Esophagus (tissue), 2 donors: Measurements from ENCODE around the gene ACTRT2. TPM values are rescaled to one million over a fixed set of nuclear protein-coding genes. Genes with fewer than 3 reads are reported as not detected.

Source experiments
- H3K27ac ChIP-seq, 2 donors: one replicate each; pipeline ENCODE4 v1.5.1; 2013; ENCODE audit warnings: low read depth in 2 of 2, mild to moderate bottlenecking in 2 of 2, inconsistent platforms in 1 of 2, low read length in 1 of 2, moderate library complexity in 1 of 2
- H3K27me3 ChIP-seq, 2 donors: one replicate each; pipeline ENCODE4 v1.6.1; 2013; ENCODE audit warnings: low read length in 2 of 2, control low read depth in 1 of 2, mild to moderate bottlenecking in 1 of 2; ENCODE audit not compliant: insufficient read depth in 2 of 2, control insufficient read depth in 1 of 2
- H3K36me3 ChIP-seq, 2 donors: one replicate each; pipeline ENCODE4 v1.6.1; 2013; ENCODE audit warnings: low read length in 1 of 2; ENCODE audit not compliant: control insufficient read depth in 2 of 2, insufficient read depth in 2 of 2
- H3K4me1 ChIP-seq, 2 donors: one replicate each; pipeline ENCODE4 v1.6.1; 2013; ENCODE audit warnings: low read length in 1 of 2; ENCODE audit not compliant: control insufficient read depth in 2 of 2, insufficient read depth in 2 of 2
- H3K4me3 ChIP-seq, 2 donors: one replicate each; pipeline ENCODE4 v1.5.1; 2013; ENCODE audit warnings: low read length in 2 of 2, mild to moderate bottlenecking in 2 of 2, low read depth in 1 of 2, moderate library complexity in 1 of 2
- H3K9me3 ChIP-seq, 2 donors: one replicate each; pipeline ENCODE4 v1.6.1; 2013; ENCODE audit warnings: mild to moderate bottlenecking in 2 of 2, low read depth in 1 of 2, low read length in 1 of 2, moderate library complexity in 1 of 2; ENCODE audit not compliant: control insufficient read depth in 2 of 2, insufficient read depth in 1 of 2
- WGBS, 2 donors: extraction: QIAGEN DNeasy Blood & Tissue Kit; methylation state at CpG; one replicate each; pipeline ENCODE4 v1.1.7; 2013; 5-methylcytosine and 5-hydroxymethylcytosine counted together
- polyA plus RNA-seq, 2 donors: library from polyadenylated mRNA; stranded (reverse); fragments of 200-250 nt; gene quantifications; one replicate each; pipeline ENCODE4 v1.2.3, GENCODE V29; 2013
- donor health status: healthy with polysubstance abuse.
- donor health status: Bipolar disorder and iron deficiency.

ACTRT2 gene
- not detected for polyA plus RNA-seq

GRCh38 chr1:3021233-3021671 lies at the start of gene ACTRT2:
Gene ACTRT2, plus strand, starts transcription at chr1:3021467. Its CDS starts 220 bp downstream, at chr1:3021687.
- WGBS, 2 donors: 50 to 64% methylated on average over 8 of the region's 8 CpGs
- H3K27me3 ChIP-seq: no peaks in the 10 kb centered on the region
- no peaks in the 10 kb centered on the region for H3K9me3 ChIP-seq
- H3K27ac ChIP-seq: no peak within 1 kb of the TSS
- no peaks in the 10 kb centered on the region for H3K4me1 ChIP-seq
- H3K4me3 ChIP-seq: no peak within 1 kb of the TSS
- no peaks in the 10 kb centered on the region for H3K36me3 ChIP-seq

- no peaks in the 10 kb centered on the region for H3K27me3 ChIP-seq
- H3K4me1 ChIP-seq: no peaks in the 10 kb centered on the region
- WGBS, 2 donors: 92 to 97% methylated on average over 9 of the region's 9 CpGs
- no peaks in the 10 kb centered on the region for H3K36me3 ChIP-seq
- H3K9me3 ChIP-seq: no peaks in the 10 kb centered on the region
- no peak overlapping the region for H3K4me3 ChIP-seq
- no peak overlapping the region for H3K27ac ChIP-seq
Measured at GRCh38 chr1:2971609-2972008, 49.7 kb upstream of the ACTRT2 start.

- Histone ChIP-seq H3K27ac (no peak overlapping the region), H3K27me3 (no peaks in the 10 kb centered on the region), H3K4me1 (no peaks in the 10 kb centered on the region), H3K4me3 (no peak overlapping the region), H3K36me3 (no peaks in the 10 kb centered on the region), H3K9me3 (no peaks in the 10 kb centered on the region)
- WGBS, 2 donors: 82 to 86% methylated on average over 25 to 27 of the region's 27 CpGs
Measured at GRCh38 chr1:2972011-2972878, 49.0 kb upstream of the ACTRT2 start.

- WGBS, 2 donors: 70 to 76% methylated on average over 14 of the region's 14 CpGs
- H3K27ac ChIP-seq: no peak overlapping the region
- H3K9me3 ChIP-seq: no peaks in the 10 kb centered on the region
- H3K4me3 ChIP-seq: no peak overlapping the region
- no peaks in the 10 kb centered on the region for H3K4me1 ChIP-seq
- no peaks in the 10 kb centered on the region for H3K36me3 ChIP-seq
- H3K27me3 ChIP-seq: no peaks in the 10 kb centered on the region
Measured at GRCh38 chr1:2972879-2973575, 48.2 kb upstream of the ACTRT2 start.

- H3K27ac ChIP-seq: no peak overlapping the region
- 47 to 56% methylated on average over 17 to 18 of the region's 18 CpGs for WGBS, 2 donors
- H3K27me3 ChIP-seq: no peaks in the 10 kb centered on the region
Measured at GRCh38 chr1:2973601-2974593, 47.4 kb upstream of the ACTRT2 start.

DNA sequence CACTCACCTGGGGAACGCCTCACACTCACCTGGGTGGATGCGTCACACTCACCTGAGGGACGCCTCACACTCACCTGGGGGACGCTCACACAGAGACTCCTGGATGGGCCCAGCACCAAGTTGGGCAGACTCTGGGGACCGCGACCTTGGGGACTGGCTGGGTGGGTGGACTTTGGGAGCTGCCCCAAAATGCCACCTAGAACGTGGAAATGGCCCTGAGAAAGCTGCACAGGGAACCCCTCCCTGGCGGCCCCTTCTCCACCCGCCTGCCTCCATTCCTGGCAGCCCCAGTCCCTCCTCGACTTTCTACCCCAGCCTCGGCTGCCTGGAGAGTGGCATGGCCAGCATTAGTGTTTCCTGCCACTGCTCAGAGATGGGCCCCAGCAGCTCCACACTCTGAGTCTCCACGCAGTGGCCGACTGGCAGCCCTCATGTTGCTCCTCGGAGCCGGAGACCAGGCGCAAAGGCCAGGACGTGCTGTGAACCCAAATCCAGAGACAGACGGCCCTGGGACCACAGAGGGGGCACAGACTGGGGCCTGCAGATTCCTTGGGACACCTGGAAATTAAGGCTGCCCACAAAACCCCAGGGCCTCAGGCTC lies 46.5 kb upstream of the ACTRT2 start:
- WGBS, 2 donors: 67 to 75% methylated on average over 18 of the region's 18 CpGs

More at GRCh38 chr1:2973601-2974593, 47.4 kb upstream of the ACTRT2 start:
- Histone ChIP-seq H3K36me3 (no peaks in the 10 kb centered on the region), H3K4me3 (no peak overlapping the region), H3K4me1 (no peaks in the 10 kb centered on the region), H3K9me3 (no peaks in the 10 kb centered on the region)

GRCh38 chr1:2975466-2976179 lies 45.6 kb upstream of the ACTRT2 start:
- 61 to 67% methylated on average over 19 of the region's 19 CpGs for WGBS, 2 donors

More for the DNA sequence above, 46.5 kb upstream of the ACTRT2 start:
- no peak overlapping the region for H3K4me3 ChIP-seq
- no peaks in the 10 kb centered on the region for H3K9me3 ChIP-seq
- H3K36me3 ChIP-seq: no peaks in the 10 kb centered on the region
- no peak overlapping the region for H3K27ac ChIP-seq
- no peaks in the 10 kb centered on the region for H3K27me3 ChIP-seq
- H3K4me1 ChIP-seq: no peaks in the 10 kb centered on the region

DNA sequence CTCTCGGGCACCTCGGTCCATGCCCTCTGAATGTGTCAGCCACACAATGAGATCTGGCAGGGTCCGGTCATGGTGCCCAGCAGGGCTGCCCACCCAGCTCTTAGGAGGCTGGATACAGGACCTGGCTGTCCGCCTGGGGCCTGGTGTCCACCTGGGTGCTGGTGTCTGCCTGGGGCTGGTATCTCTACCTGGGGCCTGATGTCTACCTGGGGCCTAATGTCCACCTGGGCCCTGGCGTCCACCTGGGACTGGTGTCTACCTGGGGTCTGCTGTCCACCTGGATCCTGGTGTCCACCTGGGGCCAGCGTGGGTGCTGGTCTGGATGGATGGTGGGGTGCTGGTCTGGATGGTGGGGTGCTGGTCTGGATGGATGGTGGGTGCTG lies 45.1 kb upstream of the ACTRT2 start:
- no peak overlapping the region for H3K27ac ChIP-seq
- no peaks in the 10 kb centered on the region for H3K4me1 ChIP-seq
- H3K36me3 ChIP-seq: no peaks in the 10 kb centered on the region
- 72 to 84% methylated on average over 6 of the region's 6 CpGs for WGBS, 2 donors
- H3K27me3 ChIP-seq: no peaks in the 10 kb centered on the region
- no peak overlapping the region for H3K4me3 ChIP-seq
- H3K9me3 ChIP-seq: no peaks in the 10 kb centered on the region

More at GRCh38 chr1:2975466-2976179, 45.6 kb upstream of the ACTRT2 start:
- H3K27ac ChIP-seq: no peak overlapping the region
- H3K9me3 ChIP-seq: no peaks in the 10 kb centered on the region
- no peaks in the 10 kb centered on the region for H3K27me3 ChIP-seq
- no peak overlapping the region for H3K4me3 ChIP-seq
- no peaks in the 10 kb centered on the region for H3K4me1 ChIP-seq
- no peaks in the 10 kb centered on the region for H3K36me3 ChIP-seq
